Measurements from ENCODE around the gene BAIAP3.
"Not testable (repeated sequence)": the region's sequence is repeated elsewhere in the genome, so short reads cannot be mapped to it uniquely, and the experiment has no call there.

The BAIAP3 gene

DNA sequence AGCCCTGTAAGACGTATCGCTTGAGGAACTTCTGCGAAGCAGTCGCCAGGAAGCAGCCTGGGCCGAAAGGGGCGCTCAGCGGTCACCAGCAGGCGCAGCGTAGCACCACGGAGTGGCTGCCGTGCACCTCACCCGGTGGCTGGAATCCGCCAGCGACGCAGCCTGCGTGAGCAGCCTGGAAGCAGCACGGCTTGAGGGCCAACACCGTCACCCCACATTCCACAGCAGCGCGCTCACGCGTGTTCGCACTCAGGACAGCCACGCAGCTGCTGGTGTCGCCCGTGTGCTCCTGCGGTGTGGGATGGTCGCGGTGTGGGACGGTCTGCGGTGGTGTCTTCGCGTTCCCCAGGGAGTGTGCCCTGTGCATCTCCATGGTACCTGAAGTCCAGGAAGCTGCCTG, 14.4 kb upstream of the BAIAP3 start:
- Mint-ChIP-seq H3K4me3 (no peak overlapping the region), H3K36me3 (peaks cover 50% of the 10 kb centered on the region)
- CTCF ChIA-PET: no interaction called here

DNA sequence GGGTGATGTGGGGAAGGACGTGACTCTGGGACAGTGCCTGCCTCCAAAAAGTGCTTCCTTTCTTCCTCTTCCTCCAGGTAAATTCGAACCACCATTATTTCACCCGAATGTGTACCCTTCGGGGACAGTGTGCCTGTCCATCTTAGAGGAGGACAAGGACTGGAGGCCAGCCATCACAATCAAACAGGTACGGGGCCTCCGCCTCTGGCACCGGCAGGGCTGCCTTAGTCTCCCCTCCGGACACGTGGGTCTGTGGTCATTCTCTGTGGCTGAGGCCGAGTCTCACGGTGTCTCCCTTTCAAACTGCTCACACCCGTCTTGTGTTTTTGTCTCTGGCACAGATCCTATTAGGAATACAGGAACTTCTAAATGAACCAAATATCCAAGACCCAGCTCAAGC, 13.3 kb upstream of the BAIAP3 start:
- Mint-ChIP-seq H3K27me3 (no peaks in the 10 kb centered on the region), H3K36me3 (peaks cover 50% of the 10 kb centered on the region), H3K9me3 (no peaks in the 10 kb centered on the region), H3K4me1 (no peaks in the 10 kb centered on the region), H3K4me3 (no peak overlapping the region), H3K27ac (no peak overlapping the region)
- CTCF ChIA-PET: no interaction called here
- DNase-seq: no peak

More for the DNA sequence above, 14.4 kb upstream of the BAIAP3 start:
- H3K9me3 Mint-ChIP-seq: no peaks in the 10 kb centered on the region
- no peak overlapping the region for H3K27ac Mint-ChIP-seq
- no peak for DNase-seq
- H3K4me1 Mint-ChIP-seq: peaks cover 3% of the 10 kb centered on the region
- no peaks in the 10 kb centered on the region for H3K27me3 Mint-ChIP-seq

DNA sequence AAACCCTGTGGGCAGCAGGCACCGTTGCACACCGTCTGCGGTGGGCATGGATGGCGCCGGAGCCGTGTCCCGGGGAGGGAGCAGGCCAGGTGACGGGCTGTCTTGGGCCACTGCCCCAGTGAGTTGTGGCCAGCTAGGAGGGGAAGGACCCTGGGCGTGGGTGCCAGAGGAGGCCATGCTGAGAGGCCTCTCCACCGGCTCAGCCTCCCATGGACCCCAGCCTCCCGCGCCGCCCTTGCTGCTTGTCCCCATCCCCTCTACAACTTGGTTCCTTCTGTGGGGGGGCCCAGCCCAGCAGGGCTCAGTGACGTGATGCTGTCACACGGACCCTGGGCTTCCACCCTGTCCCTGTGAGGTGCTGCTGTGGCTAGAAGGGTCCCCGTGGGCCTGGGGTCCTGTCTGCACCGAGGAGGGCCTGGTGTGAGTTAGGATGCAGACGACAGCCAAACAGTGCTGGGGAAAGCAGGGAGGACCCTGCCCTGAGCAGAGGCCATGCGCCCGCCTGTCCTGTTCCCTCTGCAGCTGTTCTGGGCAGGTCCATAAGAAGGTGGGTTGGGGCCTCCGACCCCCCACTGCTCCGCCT, 12.7 kb upstream of the BAIAP3 start:
- no peaks in the 10 kb centered on the region for H3K27me3 Mint-ChIP-seq
- CTCF ChIA-PET: no interaction called here
- H3K27ac Mint-ChIP-seq: no peak overlapping the region
- H3K4me3 Mint-ChIP-seq: no peak overlapping the region
- DNase-seq: no peak
- H3K4me1 Mint-ChIP-seq: no peaks in the 10 kb centered on the region
- H3K36me3 Mint-ChIP-seq: peaks cover 48% of the 10 kb centered on the region
- no peaks in the 10 kb centered on the region for H3K9me3 Mint-ChIP-seq

DNA sequence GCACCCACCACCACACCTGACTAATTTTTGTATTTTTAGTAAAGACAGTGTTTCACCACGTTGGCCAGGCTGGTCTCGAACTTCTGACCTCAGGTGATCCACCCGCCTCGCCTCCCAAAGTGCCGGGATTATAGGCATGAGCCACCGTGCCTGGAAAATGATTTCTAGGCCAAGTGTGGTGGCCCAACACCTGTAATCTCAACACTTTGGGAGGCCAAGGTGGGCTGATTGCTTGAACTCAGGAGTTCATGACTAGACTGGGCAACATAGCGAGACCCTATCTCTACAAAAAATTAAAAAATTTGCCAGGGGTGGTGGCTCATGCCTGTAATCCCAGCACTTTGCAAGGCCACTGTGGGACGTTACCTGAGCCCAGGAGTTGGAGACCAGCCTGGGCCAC, 11.0 kb upstream of the BAIAP3 start:
- no peak for DNase-seq
- Mint-ChIP-seq H3K9me3 (no peaks in the 10 kb centered on the region), H3K36me3 (peaks cover 41% of the 10 kb centered on the region), H3K4me3 (no peak overlapping the region), H3K27me3 (no peaks in the 10 kb centered on the region), H3K4me1 (peaks cover 2% of the 10 kb centered on the region), H3K27ac (no peak overlapping the region)
- CTCF ChIA-PET: no interaction called here

DNA sequence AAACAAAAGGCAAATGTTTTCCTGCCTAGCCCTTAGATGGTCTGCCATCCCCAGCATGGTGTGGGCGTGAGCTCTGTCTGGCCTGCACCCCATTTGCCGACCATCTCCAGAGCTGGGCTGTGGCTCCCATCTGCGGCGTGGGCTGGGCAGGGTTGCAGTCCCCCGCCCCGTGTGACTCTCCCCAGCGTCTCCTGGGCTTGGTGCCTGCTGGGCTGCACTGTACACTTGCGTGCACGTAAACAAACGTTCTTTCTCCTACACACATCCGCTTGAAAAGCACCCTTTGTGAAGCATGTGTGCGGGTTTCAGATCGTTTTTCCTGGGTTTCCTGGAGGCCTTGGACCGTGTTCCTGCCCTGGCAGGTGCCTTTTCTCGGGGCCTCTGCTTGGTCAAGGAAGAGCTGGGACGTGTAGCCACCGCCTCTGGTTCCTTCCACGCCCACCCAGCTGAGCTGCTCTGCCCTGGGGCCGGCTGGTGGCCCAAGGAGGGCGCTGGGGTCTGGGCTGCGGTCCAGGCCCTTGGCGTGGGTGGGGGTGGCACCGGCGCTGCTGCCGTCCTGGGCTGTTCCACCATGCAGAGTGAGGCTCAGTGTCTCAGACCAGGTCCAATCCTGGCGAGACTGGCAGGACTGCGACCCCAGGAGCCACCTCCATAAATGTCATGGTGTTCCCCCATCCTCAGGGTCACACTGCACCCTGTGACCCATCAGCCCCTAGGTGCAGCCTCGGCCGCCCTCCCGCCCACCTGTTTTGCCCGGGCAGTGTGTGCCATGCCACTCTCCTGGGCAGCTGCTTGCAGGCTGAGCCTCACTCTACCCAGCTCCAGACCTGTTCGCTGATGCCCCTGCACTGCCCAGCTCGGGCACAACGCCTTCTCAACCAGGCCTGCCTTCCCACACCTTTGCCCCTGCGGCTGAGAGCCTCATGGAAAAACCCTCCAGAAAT, 9.9 kb upstream of the BAIAP3 start:
- Mint-ChIP-seq H3K4me1 (peaks cover 2% of the 10 kb centered on the region), H3K27me3 (no peaks in the 10 kb centered on the region), H3K4me3 (no peak overlapping the region), H3K27ac (no peak overlapping the region), H3K9me3 (no peaks in the 10 kb centered on the region), H3K36me3 (peaks cover 31% of the 10 kb centered on the region)
- CTCF ChIA-PET: no interaction called here
- DNase-seq: no peak

DNA sequence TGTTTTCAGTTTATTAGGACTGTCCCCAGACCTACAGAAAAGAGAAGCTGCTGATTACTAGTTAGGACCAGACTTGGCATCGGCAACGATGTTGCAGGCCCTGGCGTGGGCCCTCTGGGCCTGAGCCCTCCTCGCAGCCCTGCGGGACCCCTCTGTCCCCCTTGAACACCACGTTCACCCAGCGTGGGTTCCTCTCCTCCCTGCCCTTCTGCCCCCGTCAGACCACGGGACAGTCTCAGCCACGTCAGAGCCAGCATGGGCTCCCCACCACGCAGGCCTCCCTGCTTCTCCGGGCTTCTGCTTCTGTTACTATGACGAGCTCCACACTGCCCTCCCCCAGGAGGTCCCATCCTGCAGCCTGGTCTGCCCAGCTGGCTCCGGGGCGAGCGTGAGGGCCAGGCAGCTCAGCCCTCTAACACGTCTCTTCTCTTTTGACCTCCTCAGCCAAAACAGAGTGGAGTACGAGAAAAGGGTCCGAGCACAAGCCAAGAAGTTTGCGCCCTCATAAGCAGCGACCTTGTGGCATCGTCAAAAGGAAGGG, 9.1 kb upstream of the BAIAP3 start:
- Mint-ChIP-seq H3K36me3 (peaks cover 26% of the 10 kb centered on the region), H3K4me1 (peaks cover 2% of the 10 kb centered on the region), H3K27ac (no peak overlapping the region), H3K27me3 (no peaks in the 10 kb centered on the region), H3K9me3 (no peaks in the 10 kb centered on the region), H3K4me3 (no peak overlapping the region)
- no peak for DNase-seq
- CTCF ChIA-PET: no interaction called here

DNA sequence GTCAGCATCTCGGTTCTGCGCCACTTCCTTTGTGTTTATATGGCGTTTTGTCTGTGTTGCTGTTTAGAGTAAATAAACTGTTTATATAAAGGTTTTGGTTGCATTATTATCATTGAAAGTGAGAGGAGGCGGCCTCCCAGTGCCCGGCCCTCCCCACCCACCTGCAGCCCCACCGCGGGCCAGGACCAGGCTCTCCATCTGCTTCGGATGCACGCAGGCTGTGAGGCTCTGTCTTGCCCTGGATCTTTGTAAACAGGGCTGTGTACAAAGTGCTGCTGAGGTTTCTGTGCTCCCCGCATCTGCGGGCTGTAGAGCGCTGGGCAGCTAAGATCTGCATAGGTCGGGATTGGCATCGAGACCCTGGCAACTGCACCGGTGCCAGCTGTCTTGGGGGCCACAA, 8.2 kb upstream of the BAIAP3 start:
- Mint-ChIP-seq H3K4me3 (no peak overlapping the region), H3K4me1 (peaks cover 2% of the 10 kb centered on the region), H3K36me3 (peaks cover 17% of the 10 kb centered on the region), H3K9me3 (no peaks in the 10 kb centered on the region), H3K27me3 (peaks cover under 1% of the 10 kb centered on the region), H3K27ac (no peak overlapping the region)
- DNase-seq: no peak
- CTCF ChIA-PET: no interaction called here

DNA sequence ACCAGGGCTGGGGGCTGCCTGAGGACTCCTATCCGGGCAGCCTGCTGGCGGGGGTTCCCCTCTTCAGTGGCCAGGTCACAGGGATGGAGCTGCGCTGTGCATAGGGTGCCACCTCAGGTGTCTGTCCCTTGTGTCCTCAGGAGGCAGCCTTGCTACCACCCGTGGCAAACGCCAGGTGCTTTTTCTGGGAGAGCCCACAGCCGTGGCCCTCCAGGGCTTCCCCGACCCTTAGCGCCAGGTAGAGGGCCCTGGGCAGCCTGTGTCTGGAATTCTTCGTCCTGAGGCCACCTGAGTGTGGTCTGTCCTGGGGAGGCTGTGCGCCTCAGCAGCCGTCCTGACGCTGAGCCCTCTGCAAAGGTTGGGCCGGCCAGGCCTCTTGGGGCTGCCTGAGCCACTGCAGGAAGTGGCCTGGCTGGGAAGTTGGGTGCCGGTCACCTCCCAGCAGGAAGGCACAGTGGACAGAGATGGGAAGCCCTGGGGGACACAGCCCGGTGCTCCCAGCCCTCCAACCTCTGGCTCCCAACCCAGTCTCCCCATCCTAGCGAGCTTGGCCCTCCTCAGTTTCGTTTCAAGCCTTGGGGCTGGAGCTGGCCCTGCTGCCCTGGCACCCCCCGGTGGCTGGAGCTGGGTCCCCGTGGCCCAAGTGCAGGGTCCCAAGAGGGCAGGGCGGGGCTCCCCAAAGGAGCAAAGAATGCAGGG, 7.6 kb upstream of the BAIAP3 start:
- H3K27ac Mint-ChIP-seq: no peak overlapping the region
- no peaks in the 10 kb centered on the region for H3K9me3 Mint-ChIP-seq
- H3K4me1 Mint-ChIP-seq: peaks cover 2% of the 10 kb centered on the region
- no peak for DNase-seq
- CTCF ChIA-PET: no interaction called here
- peaks cover 6% of the 10 kb centered on the region for H3K27me3 Mint-ChIP-seq
- H3K36me3 Mint-ChIP-seq: peaks cover 16% of the 10 kb centered on the region
- no peak overlapping the region for H3K4me3 Mint-ChIP-seq

DNA sequence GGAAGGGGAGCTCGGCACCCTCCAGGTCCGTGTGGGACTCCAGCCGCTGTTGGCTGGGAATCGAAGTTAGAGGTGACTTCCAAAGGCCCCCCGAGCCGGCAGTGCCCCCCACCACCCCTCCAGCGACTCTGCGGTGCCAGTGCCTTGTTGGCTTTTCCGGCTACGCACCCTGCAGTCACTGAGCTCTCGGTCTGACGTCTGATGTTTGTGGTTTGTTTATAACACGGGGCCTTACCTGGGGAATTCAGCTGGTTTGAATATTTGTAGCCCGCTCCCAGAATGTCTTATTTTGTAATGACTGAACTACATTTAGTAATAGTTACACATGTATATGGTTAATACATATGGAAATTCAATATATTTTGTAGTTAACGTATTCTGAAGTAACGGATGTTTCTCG, 7.1 kb upstream of the BAIAP3 start:
- no peak overlapping the region for H3K4me3 Mint-ChIP-seq
- CTCF ChIA-PET: interaction anchor here (0.6 kb wide), 1 partner anchor 318 kb away, joined by 3 read pairs; no protein-coding TSS in a partner anchor
- H3K36me3 Mint-ChIP-seq: peaks cover 13% of the 10 kb centered on the region

DNA sequence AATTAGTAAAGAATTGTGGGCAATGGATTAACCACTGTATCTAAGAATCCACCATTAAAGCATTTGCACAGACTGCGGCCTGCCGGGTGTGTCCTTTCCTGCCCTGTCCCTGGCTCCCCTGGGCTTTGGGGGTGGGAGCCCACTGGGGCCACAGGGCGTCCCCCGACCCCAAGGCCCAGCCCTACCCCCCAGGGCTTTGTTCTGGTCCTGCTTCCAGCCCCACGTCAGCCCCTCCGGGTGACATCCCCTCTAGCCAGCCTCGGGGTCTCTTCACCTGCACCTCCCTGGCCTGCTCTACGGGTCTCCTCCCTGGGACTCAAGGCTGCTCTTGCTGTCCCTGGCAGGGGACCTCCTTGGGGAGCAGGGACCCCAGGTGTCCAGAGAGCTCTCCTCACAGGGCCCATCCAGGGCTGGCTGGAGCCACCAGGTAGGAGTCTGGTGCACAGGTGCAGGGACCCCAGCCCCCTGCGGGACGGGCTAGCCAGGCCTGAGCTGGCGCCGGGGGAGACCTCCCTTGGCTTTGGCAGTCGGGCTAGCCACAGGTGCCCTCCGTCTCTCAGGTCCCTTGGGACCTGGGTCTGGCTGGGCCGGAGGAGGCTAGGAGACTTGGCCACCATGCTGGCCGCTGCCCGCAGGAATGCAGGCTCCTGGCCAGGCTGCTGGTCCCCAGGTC, 6.4 kb upstream of the BAIAP3 start:
- Mint-ChIP-seq H3K27ac (no peak overlapping the region), H3K9me3 (no peaks in the 10 kb centered on the region), H3K4me3 (no peak overlapping the region), H3K4me1 (peaks cover 11% of the 10 kb centered on the region), H3K36me3 (peaks cover 13% of the 10 kb centered on the region), H3K27me3 (peaks cover 19% of the 10 kb centered on the region)
- CTCF ChIA-PET: interaction anchor here (0.6 kb wide), 1 partner anchor 317 kb away, joined by 3 read pairs; no protein-coding TSS in a partner anchor
- no peak for DNase-seq

More for the DNA sequence above, 7.1 kb upstream of the BAIAP3 start:
- Mint-ChIP-seq H3K27ac (no peak overlapping the region), H3K9me3 (no peaks in the 10 kb centered on the region), H3K27me3 (peaks cover 12% of the 10 kb centered on the region), H3K4me1 (peaks cover 5% of the 10 kb centered on the region)
- no peak for DNase-seq

DNA sequence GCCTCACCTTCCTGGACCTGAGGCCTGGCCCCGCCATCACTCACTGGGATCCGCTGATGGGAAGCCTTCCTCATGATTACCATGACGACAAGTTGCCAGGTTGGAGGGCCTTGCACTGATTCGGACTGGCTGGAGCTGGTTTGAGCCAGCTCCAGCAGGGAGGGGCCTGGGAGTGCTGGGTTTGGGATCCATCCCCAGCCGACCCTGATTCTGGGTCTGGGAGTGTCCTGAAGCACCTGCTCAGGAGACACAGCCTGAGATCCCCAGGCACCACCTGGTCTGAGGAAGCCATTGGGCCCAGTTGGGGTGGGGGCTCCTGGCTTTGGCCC, 5.9 kb upstream of the BAIAP3 start:
- H3K9me3 Mint-ChIP-seq: no peaks in the 10 kb centered on the region
- CTCF ChIA-PET: no interaction called here
- H3K4me3 Mint-ChIP-seq: no peak overlapping the region
- H3K36me3 Mint-ChIP-seq: peaks cover 13% of the 10 kb centered on the region
- peaks cover 16% of the 10 kb centered on the region for H3K4me1 Mint-ChIP-seq
- H3K27ac Mint-ChIP-seq: no peak overlapping the region
- peaks cover 24% of the 10 kb centered on the region for H3K27me3 Mint-ChIP-seq
- DNase-seq: no peak

DNA sequence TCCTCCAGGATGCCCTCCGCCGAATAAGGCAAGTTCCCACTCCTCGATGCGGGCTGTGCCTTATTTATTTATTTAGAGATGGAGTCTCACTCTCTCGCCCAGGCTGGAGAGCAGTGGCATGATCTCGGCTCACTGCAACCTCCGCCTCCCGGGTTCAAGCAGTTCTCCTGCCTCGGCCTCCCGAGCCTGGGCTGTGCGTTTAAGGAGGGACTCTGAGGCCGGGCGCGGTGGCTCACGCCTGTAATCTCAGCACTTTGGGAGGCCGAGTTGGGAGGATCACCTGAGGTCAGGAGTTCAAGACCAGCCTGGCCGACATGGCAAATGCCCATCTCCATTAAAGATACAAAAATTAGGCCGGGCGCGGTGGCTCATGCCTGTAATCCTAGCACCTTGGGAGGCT, 5.3 kb upstream of the BAIAP3 start:
- CTCF ChIA-PET, H3K27ac Mint-ChIP-seq: not testable (repeated sequence)
- peaks cover 29% of the 10 kb centered on the region for H3K27me3 Mint-ChIP-seq

DNA sequence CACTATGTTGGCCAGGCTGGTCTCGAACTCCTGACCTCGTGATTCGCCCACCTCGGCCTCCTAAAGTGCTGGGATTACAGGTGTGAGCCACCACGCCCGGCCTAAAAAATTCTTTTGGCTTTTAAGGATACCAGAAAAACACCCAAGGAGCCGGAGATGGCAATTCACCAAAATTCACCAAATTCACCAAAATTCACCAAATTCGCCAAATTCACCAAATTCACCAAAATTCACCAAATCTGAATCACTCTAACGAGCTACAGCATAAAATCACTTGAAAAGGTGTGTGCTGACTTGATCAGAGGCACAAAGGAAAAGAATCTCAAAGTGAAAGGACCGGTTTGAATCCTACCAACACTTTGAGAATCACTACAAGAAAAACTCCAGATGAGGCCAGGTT, 4.5 kb upstream of the BAIAP3 start:
- Mint-ChIP-seq H3K27me3 (peaks cover 32% of the 10 kb centered on the region), H3K4me1 (peaks cover 19% of the 10 kb centered on the region)
- H3K27ac Mint-ChIP-seq, DNase-seq, H3K4me3 Mint-ChIP-seq, CTCF ChIA-PET, H3K9me3 Mint-ChIP-seq, H3K36me3 Mint-ChIP-seq: not testable (repeated sequence)

More for the DNA sequence above, 5.3 kb upstream of the BAIAP3 start:
- not testable (repeated sequence) for H3K9me3 Mint-ChIP-seq, DNase-seq, H3K4me3 Mint-ChIP-seq
- H3K4me1 Mint-ChIP-seq: peaks cover 19% of the 10 kb centered on the region
- H3K36me3 Mint-ChIP-seq: peaks cover 13% of the 10 kb centered on the region
